Activated CD8-positive, alpha-beta memory T cell treated with anti-CD3 and anti-CD28 coated beads, Interleukin-2, amount 50 U/mL, for 24 hours (primary cell): ENCODE data around the gene IL15.
"Not testable (repeated sequence)": the region's sequence is repeated elsewhere in the genome, so short reads cannot be mapped to it uniquely, and the experiment has no call there.

Experiments
- DNase-seq: peaks from one replicate; pipeline ENCODE4 v3.0.0-alpha.2; 2020; ENCODE audit errors: extremely low read depth

The IL15 gene

GRCh38 chr4:141636082-141636770 is at the start of gene IL15:
IL15 (plus strand) TSS chr4:141636583; CDS start chr4:141719465, 82,882 bp downstream.
- DNase-seq = no peak

- no peak for DNase-seq
These were observed 48.5 kb upstream of the IL15 start for GRCh38 chr4:141587897-141588296.

GRCh38 chr4:141595531-141595930 is 40.9 kb upstream of the IL15 start:
- no peak for DNase-seq

- DNase-seq = no peak
These were observed 36.5 kb upstream of the IL15 start for GRCh38 chr4:141599853-141600252.

- not testable (repeated sequence) for DNase-seq
These were observed 31.7 kb upstream of the IL15 start for GRCh38 chr4:141604683-141605082.

GRCh38 chr4:141605425-141605856 is 30.9 kb upstream of the IL15 start:
- no peak for DNase-seq

- no peak for DNase-seq
These were observed 27.1 kb upstream of the IL15 start for GRCh38 chr4:141609243-141609642.

- DNase-seq = no peak
These were observed 26.0 kb upstream of the IL15 start for GRCh38 chr4:141610365-141610764.

- DNase-seq = no peak
These were observed 21.4 kb upstream of the IL15 start for GRCh38 chr4:141614878-141615586.

- not testable (repeated sequence) for DNase-seq
These were observed 20.8 kb upstream of the IL15 start for GRCh38 chr4:141615587-141615918.

- no peak for DNase-seq
These were observed 15.7 kb upstream of the IL15 start for GRCh38 chr4:141620715-141621114.

- DNase-seq = no peak
These were observed 11.4 kb upstream of the IL15 start for GRCh38 chr4:141625023-141625422.

- no peak for DNase-seq
These were observed 5.5 kb upstream of the IL15 start for GRCh38 chr4:141630854-141631253.

- no peak for DNase-seq
These were observed 674 bp upstream of the IL15 start for GRCh38 chr4:141635736-141636081.

GRCh38 chr4:141636771-141637460 is 533 bp downstream of the IL15 start:
- no peak for DNase-seq

GRCh38 chr4:141637565-141637964 is 1.2 kb downstream of the IL15 start:
- no peak for DNase-seq

- DNase-seq = no peak
These were observed 1.8 kb downstream of the IL15 start for GRCh38 chr4:141638230-141638629.

GRCh38 chr4:141640696-141641095 is 4.3 kb downstream of the IL15 start:
- DNase-seq = no peak

- no peak for DNase-seq
These were observed 5.7 kb downstream of the IL15 start for GRCh38 chr4:141642063-141642462.

- no peak for DNase-seq
These were observed 6.3 kb downstream of the IL15 start for GRCh38 chr4:141642711-141643110.

GRCh38 chr4:141643557-141643956 is 7.2 kb downstream of the IL15 start:
- DNase-seq = no peak

GRCh38 chr4:141645611-141646340 is 9.4 kb downstream of the IL15 start:
- DNase-seq = no peak
